BE2C (cell line): ENCODE measurements around the gene ARHGAP26.

Experiments
- DNase-seq: peaks from one replicate; pipeline ENCODE4 v3.0.0-alpha.2; 2020
- H3K27me3 ChIP-seq: fragments of 250-450 bp; sonication (Bioruptor Pico); 2 replicates; pipeline ENCODE4 v1.5.1; 2020; ENCODE audit warnings: mild to moderate bottlenecking
- H3K36me3 ChIP-seq: fragments of 250-450 bp; sonication (Bioruptor Pico); 2 replicates; pipeline ENCODE4 v1.5.1; 2020; ENCODE audit warnings: mild to moderate bottlenecking
- H3K4me1 ChIP-seq: fragments of 250-450 bp; sonication (Bioruptor Pico); 2 replicates; pipeline ENCODE4 v1.5.1; 2020
- H3K4me3 ChIP-seq: 2 replicates; pipeline ENCODE4 v1.5.1; 2011; ENCODE audit warnings: low read depth, low read length
- H3K9me3 ChIP-seq: fragments of 250-450 bp; sonication (Bioruptor Pico); 2 replicates; pipeline ENCODE4 v1.5.1; 2020
- CTCF ChIP-seq: IDR thresholded peaks from 2 replicates; pipeline ENCODE4 v1.5.1; 2012; ENCODE audit warnings: mild to moderate bottlenecking, low read depth, low read length

Gene ARHGAP26

GRCh38 chr5:142748132-142748531 is 22.0 kb upstream of the ARHGAP26 start:
- no peak for TF ChIP-seq CTCF
- H3K27me3 ChIP-seq, result no peaks in the 10 kb centered on the region
- no peak overlapping the region for H3K4me3 ChIP-seq
- DNase-seq, result no peak
- peaks cover 8% of the 10 kb centered on the region; the same call in 1 of the 2 replicates for H3K4me1 ChIP-seq
- H3K9me3 ChIP-seq, result no peaks in the 10 kb centered on the region
- no peaks in the 10 kb centered on the region for H3K36me3 ChIP-seq

- H3K4me3 ChIP-seq, result no peak overlapping the region
- H3K9me3 ChIP-seq, result no peaks in the 10 kb centered on the region
- DNase-seq, result peak; percentile 62
- TF ChIP-seq CTCF, result peak; percentile 75
- no peaks in the 10 kb centered on the region for H3K27me3 ChIP-seq
- H3K36me3 ChIP-seq, result no peaks in the 10 kb centered on the region
- peaks cover 8% of the 10 kb centered on the region; the same call in 1 of the 2 replicates for H3K4me1 ChIP-seq
These were observed 21.5 kb upstream of the ARHGAP26 start for GRCh38 chr5:142748568-142749249.

GRCh38 chr5:142749321-142749720 is 20.9 kb upstream of the ARHGAP26 start:
- no peak for DNase-seq
- Histone ChIP-seq H3K4me1 (peaks cover 6% of the 10 kb centered on the region; the same call in 1 of the 2 replicates), H3K9me3 (no peaks in the 10 kb centered on the region), H3K4me3 (no peak overlapping the region), H3K36me3 (no peaks in the 10 kb centered on the region), H3K27me3 (no peaks in the 10 kb centered on the region)
- TF ChIP-seq CTCF, result no peak

- Histone ChIP-seq H3K4me1 (peaks cover 9% of the 10 kb centered on the region), H3K36me3 (no peaks in the 10 kb centered on the region), H3K9me3 (no peaks in the 10 kb centered on the region), H3K4me3 (no peak overlapping the region), H3K27me3 (no peaks in the 10 kb centered on the region)
- no peak for TF ChIP-seq CTCF
- no peak for DNase-seq
These were observed 17.0 kb upstream of the ARHGAP26 start for GRCh38 chr5:142753116-142753631.

- no peak for DNase-seq
- Histone ChIP-seq H3K4me3 (no peak overlapping the region), H3K4me1 (peaks cover 9% of the 10 kb centered on the region), H3K27me3 (no peaks in the 10 kb centered on the region), H3K9me3 (no peaks in the 10 kb centered on the region), H3K36me3 (no peaks in the 10 kb centered on the region)
- TF ChIP-seq CTCF, result no peak
These were observed 16.1 kb upstream of the ARHGAP26 start for GRCh38 chr5:142754031-142754430.

- no peak for TF ChIP-seq CTCF
- DNase-seq, result no peak
These were observed 13.6 kb upstream of the ARHGAP26 start for GRCh38 chr5:142756576-142756975.

More at GRCh38 chr5:142756576-142756975, 13.6 kb upstream of the ARHGAP26 start:
- no peak overlapping the region for H3K4me3 ChIP-seq
- H3K27me3 ChIP-seq, result no peaks in the 10 kb centered on the region
- H3K4me1 ChIP-seq, result peaks cover 9% of the 10 kb centered on the region
- no peaks in the 10 kb centered on the region for H3K36me3 ChIP-seq
- no peaks in the 10 kb centered on the region for H3K9me3 ChIP-seq
